Measurements from ENCODE around the gene RGCC.

DNA sequence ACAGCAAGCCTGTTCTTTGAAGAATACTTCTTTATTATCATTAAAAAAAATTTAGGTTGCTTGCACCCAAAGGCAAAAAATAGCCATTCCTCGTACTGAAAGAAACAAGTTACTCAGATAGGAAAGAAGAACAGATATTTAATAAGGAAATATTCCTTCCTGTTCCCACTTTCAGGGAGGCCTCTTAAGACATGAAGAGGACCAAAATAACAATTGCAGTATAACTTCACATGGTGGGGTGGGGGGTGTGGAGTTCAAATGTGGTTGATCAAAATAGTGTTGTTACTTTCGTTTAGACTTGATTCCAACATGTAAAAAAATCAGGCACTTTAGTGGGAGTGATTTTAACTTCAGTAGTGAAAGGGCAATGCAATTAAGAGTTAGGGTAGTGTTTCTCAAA, 3.6 kb downstream of the RGCC start:
- TF ChIP-seq, protein P1, sequence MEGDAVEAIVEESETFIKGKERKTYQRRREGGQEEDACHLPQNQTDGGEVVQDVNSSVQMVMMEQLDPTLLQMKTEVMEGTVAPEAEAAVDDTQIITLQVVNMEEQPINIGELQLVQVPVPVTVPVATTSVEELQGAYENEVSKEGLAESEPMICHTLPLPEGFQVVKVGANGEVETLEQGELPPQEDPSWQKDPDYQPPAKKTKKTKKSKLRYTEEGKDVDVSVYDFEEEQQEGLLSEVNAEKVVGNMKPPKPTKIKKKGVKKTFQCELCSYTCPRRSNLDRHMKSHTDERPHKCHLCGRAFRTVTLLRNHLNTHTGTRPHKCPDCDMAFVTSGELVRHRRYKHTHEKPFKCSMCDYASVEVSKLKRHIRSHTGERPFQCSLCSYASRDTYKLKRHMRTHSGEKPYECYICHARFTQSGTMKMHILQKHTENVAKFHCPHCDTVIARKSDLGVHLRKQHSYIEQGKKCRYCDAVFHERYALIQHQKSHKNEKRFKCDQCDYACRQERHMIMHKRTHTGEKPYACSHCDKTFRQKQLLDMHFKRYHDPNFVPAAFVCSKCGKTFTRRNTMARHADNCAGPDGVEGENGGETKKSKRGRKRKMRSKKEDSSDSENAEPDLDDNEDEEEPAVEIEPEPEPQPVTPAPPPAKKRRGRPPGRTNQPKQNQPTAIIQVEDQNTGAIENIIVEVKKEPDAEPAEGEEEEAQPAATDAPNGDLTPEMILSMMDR (IDR thresholded peaks at IDR 0.05) = no peak
- TF ChIP-seq POLR2A (IDR thresholded peaks at IDR 0.05) (no peak), EP300 (IDR thresholded peaks at IDR 0.05) (no peak)
